Measurements from ENCODE around the gene ARFGAP1.
"Not testable (repeated sequence)": the region's sequence is repeated elsewhere in the genome, so short reads cannot be mapped to it uniquely, and the experiment has no call there.

Gene ARFGAP1

DNA sequence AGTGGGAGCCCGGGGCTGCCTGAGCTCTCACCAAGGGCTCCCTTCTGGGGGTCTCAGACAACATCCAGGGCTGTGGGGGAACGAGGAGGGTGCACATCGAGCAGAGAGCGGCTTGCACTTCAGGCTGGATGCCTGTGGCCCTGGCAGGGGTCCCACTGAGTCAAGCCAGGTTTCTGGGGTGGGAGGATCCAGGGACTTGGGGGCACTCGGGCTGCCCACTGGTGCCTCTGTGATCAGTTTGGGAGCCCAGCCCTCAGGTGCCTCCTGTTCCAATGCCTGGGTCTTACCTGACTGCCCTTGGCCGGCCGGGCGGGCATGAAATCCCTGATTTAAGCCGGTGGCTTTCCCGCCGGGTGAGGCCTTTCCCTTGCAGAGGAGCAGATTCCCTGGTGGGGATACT, 20.8 kb downstream of the ARFGAP1 start:
- no peak for DNase-seq

GRCh38 chr20:63293871-63294535, 21.4 kb downstream of the ARFGAP1 start:
- no peak for DNase-seq

GRCh38 chr20:63294536-63294900, 21.9 kb downstream of the ARFGAP1 start:
- DNase-seq, result no peak

- no peak for DNase-seq
Observed at GRCh38 chr20:63295018-63295417, 22.4 kb downstream of the ARFGAP1 start.

DNA sequence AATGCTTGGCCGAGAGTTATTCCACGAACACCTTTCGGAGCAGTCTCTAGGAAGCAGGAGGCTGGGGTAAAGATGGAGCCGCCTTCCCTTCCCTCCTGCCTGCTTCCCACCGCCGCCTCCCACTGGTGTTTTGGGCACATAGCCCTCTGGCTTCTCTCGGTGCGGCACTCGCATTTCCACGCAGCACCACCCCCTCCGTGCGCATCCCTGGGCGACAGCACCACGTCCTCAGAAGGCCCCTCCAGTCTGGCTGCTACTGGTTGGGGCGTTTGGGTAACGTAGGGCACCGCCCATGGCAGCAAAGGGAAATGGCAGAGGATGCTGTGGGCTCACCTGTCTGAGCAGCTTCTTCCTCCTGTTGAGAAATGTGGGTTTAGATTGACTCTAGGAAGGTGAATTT, 22.8 kb downstream of the ARFGAP1 start:
- DNase-seq, result no peak

DNA sequence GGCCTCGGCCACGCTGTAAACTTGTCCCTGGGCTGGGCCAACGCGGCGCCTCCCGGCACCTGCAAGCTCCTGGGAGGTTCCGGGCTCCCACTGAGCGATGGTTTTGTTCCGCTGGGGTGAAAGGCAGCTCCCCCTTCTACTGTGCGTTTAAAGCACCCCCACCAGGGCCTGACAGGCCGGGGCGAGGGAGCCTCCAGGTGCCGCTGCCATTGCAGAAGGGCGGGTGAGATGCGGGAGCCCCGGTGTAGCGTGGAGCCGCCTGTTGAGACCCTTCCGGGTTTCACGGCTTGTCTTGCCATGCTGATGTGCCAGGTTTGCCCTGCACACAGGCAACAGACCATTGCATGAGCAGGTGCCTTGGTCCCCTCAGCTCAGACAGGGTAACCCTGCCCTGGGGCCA, 23.2 kb downstream of the ARFGAP1 start:
- DNase-seq, result no peak

GRCh38 chr20:63296531-63297299, 24.1 kb downstream of the ARFGAP1 start:
- no peak for DNase-seq

DNA sequence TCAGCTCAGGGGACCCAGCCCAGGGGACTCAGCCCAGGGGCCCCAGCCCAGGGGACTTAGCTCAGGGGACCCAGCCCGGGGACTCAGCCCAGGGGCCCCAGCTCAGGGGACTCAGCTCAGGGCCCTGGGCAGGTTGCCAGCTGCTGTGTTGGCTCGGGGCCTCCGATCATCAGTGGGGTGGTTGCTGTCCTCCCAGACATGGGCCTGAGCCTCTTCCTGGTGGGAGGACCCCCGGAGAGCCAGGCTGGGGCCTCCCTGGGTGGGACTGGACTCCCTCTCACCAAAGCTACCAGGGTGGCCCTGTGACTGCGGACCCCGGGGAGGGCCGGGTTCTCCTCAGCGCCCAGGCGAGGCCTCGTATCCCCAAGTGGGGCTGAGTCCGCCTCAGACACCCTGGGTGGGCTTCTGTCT, 24.8 kb downstream of the ARFGAP1 start:
- DNase-seq, result no peak

DNA sequence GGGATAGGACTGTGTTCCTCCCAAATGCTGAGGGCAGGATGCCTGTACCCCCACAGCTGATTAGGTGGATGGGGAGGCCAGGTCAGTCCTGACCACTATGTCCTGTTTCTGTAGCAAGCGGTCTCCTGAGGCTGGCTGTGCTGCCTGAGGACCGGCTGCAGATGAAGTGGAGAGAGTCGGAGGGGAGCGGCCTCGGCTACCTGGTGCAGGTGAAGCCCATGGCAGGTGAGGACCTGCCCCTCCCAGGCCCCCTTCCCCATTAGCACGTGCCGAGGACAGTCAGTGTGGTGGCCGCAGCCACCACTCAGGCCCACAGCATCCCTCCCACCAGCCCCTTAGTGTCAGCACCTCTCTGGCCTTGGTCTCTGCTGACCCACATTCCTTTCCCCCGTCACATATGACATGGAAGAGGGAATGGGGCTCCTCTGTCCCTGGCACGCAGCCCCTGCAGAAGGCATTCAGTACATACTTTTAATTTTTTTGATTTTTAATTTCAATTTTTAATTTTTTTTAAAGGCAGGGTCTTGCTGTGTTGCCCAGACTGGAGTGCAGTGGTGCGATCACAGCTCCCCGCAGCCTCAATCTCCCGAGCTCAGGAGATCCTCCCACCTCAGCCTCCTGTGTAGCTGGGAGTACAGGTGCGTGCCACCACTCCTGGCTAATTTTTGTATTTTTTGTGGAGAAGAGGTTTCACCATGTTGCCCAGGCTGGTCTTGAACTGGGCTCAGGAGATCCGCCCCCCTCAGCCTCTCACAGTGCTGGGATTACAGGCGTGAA, 25.4 kb downstream of the ARFGAP1 start:
- DNase-seq, result no peak

DNA sequence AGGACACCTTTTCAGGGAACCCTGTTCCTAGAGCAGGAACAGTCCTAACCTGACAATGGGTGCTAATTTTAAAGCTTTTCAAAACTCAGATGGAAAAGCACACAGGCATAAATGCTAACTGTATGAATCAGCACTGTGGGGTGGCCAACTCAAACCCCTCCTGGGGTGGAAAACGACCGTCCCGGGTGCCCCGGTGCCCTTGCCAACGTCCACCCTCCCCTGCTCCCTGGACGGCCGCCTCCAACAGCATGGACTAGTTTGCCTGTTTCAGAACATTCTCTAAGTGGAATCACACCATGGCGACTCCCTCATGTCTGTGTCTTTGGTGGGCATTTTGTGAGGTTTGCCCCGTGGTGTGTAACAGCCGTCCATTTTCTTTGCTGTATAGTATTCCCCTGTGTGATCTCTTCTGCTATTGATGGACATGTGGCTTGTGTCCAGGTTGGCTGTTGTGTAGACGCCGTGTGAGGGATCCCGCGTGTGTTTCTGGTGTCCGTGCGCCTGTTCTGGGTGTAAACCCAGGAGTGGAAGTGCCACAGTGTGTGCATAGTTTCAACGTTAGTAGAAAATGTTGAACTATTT, 26.2 kb downstream of the ARFGAP1 start:
- no peak for DNase-seq

- no peak for DNase-seq
Observed at GRCh38 chr20:63301671-63302070, 29.1 kb downstream of the ARFGAP1 start.

DNA sequence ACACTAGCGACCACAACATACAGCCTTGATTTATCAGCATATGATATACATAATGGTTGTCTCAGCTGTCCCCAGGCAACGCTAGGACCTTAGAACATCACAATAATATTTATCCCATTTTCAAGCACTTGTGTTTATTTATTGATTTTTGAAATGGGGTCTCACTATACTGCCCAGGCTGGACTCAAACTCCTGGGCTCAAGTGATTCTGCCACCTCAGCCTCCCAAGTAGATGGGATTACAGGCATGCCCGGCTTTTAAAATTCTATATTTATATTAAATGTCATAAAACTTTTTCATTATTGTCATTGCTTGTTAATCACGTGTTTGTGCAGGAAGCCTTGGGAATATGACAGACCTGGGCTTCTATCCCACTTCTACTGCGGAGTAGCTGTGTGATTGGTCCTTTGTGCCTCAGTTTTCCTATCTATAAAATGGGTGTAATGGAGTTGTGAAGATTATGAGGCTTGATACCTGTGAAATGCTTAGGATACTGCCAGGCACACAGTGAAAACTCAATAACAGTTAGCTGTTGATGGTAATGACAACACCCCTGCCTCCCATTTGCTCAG, 30.6 kb downstream of the ARFGAP1 start:
- no peak for DNase-seq

- DNase-seq, result no peak
Observed at GRCh38 chr20:63305393-63305792, 32.8 kb downstream of the ARFGAP1 start.

GRCh38 chr20:63305933-63306672, 33.5 kb downstream of the ARFGAP1 start:
- DNase-seq, result not testable (repeated sequence)

DNA sequence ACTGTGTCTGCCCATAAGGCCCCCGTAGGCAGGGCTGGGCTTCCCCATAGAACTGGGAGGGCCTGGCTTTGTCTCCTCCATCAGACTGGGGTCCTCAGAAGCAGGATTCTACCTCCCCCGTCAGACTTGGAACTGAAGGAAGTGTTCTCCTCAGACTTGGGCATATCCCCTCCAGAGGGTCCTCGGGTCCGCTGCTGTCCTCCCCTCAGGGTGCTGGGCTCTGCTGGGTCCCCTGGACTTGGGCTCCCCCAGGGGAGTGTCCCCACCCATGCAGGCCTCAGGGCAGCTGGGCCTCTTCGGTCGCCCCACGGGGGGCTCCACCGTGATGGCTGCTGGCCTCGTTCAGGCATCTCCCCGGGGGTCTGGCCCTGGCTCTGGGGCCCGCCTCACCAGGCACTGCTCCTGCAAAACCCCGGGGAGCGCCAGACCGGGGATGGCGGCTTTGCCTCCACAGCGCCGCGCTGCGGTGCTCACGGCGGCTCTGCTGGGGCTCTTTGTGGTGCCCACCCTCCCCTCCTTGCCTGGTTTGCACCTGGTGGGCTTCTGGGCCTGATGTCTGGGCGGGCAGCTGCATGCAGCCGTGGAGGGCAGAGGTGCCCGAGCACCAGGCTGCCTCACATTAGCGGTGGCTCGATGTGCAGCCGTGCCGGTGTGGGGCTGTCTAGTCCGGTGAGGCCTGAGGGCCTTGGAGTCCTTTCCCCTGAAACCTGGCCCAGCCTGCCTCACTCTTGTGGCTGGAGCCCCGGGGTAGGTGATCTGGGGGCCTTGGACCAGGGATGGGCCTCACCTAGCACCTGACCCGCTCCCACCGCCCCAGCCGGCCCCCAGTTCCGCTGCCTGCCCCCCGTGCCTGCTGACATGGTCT, 34.3 kb downstream of the ARFGAP1 start:
- DNase-seq, result no peak

- no peak for DNase-seq
Observed at GRCh38 chr20:63307538-63308217, 35.1 kb downstream of the ARFGAP1 start.

GRCh38 chr20:63308218-63308911, 35.8 kb downstream of the ARFGAP1 start:
- no peak for DNase-seq

- peak in 1 of 2 experiments; percentile 32 for DNase-seq
Observed at GRCh38 chr20:63309261-63310071, 36.9 kb downstream of the ARFGAP1 start.

Measured in NCI-H524 (cell line).